Panc1 (cell line): ENCODE measurements around the gene KDM3B.

Experiments used
- CTCF ChIP-seq: fragments of 450-650 bp; IDR thresholded peaks from 2 replicates; pipeline ENCODE4 v1.5.1; 2017; ENCODE audit warnings: mild to moderate bottlenecking
- POLR2AphosphoS5 ChIP-seq: IDR thresholded peaks from 2 replicates; pipeline ENCODE4 v1.6.1; 2012; ENCODE audit warnings: mild to moderate bottlenecking, low read depth, low read length, moderate library complexity
- SIN3A ChIP-seq: IDR thresholded peaks from 2 replicates; pipeline ENCODE4 v1.6.1; 2012; ENCODE audit warnings: low read depth, mild to moderate bottlenecking, low read length, moderate library complexity, borderline replicate concordance; ENCODE audit not compliant: insufficient read depth
- TF ChIP-seq, protein P1 (sequence below), 2 experiments: IDR thresholded peaks; 2 replicates each; pipeline ENCODE4 v1.6.1; 2011 to 2012; ENCODE audit warnings: low read depth in 2 of 2, control low read depth in 1 of 2, low read length in 1 of 2, mild to moderate bottlenecking in 1 of 2, moderate library complexity in 1 of 2; ENCODE audit not compliant: insufficient read depth in 1 of 2

GRCh38 chr5:138338411-138339090 lies 13.9 kb upstream of the KDM3B start:
- TF ChIP-seq CTCF (no peak), POLR2AphosphoS5 (no peak), SIN3A (no peak)
- TF ChIP-seq, protein P1, sequence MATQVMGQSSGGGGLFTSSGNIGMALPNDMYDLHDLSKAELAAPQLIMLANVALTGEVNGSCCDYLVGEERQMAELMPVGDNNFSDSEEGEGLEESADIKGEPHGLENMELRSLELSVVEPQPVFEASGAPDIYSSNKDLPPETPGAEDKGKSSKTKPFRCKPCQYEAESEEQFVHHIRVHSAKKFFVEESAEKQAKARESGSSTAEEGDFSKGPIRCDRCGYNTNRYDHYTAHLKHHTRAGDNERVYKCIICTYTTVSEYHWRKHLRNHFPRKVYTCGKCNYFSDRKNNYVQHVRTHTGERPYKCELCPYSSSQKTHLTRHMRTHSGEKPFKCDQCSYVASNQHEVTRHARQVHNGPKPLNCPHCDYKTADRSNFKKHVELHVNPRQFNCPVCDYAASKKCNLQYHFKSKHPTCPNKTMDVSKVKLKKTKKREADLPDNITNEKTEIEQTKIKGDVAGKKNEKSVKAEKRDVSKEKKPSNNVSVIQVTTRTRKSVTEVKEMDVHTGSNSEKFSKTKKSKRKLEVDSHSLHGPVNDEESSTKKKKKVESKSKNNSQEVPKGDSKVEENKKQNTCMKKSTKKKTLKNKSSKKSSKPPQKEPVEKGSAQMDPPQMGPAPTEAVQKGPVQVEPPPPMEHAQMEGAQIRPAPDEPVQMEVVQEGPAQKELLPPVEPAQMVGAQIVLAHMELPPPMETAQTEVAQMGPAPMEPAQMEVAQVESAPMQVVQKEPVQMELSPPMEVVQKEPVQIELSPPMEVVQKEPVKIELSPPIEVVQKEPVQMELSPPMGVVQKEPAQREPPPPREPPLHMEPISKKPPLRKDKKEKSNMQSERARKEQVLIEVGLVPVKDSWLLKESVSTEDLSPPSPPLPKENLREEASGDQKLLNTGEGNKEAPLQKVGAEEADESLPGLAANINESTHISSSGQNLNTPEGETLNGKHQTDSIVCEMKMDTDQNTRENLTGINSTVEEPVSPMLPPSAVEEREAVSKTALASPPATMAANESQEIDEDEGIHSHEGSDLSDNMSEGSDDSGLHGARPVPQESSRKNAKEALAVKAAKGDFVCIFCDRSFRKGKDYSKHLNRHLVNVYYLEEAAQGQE (IDR thresholded peaks at IDR 0.05; ENCODE audit: insufficient read depth in 1 of 2, low read depth in 2 of 2, low read length in 1 of 2): no peak
